Measurements from ENCODE around the gene GATA2.

Gene GATA2

GRCh38 chr3:128435561-128435960, 57.4 kb downstream of the GATA2 start:
- Histone ChIP-seq H3K4me1 (ENCODE audit: control insufficient read depth, insufficient read depth, low read length, poor library complexity, severe bottlenecking) (no peaks in the 10 kb centered on the region), H3K4me3 (ENCODE audit: insufficient read depth, low read depth, low read length, poor library complexity, severe bottlenecking) (no peak overlapping the region), H3K9me3 (ENCODE audit: control insufficient read depth, low read length) (no peaks in the 10 kb centered on the region), H3K27me3 (replicated peaks; ENCODE audit: control insufficient read depth, insufficient read depth, low read length, poor library complexity, severe bottlenecking) (peaks cover 27% of the 10 kb centered on the region), H3K36me3 (ENCODE audit: control insufficient read depth, insufficient read depth, low read length) (no peaks in the 10 kb centered on the region), H3K27ac (ENCODE audit: insufficient read depth, low read length, poor library complexity, severe bottlenecking) (no peak overlapping the region)
- no peak for DNase-seq

- no peak for DNase-seq
- Histone ChIP-seq H3K4me3 (ENCODE audit: insufficient read depth, low read depth, low read length, poor library complexity, severe bottlenecking) (no peak overlapping the region), H3K27me3 (replicated peaks; ENCODE audit: control insufficient read depth, insufficient read depth, low read length, poor library complexity, severe bottlenecking) (peaks cover 27% of the 10 kb centered on the region), H3K4me1 (ENCODE audit: control insufficient read depth, insufficient read depth, low read length, poor library complexity, severe bottlenecking) (no peaks in the 10 kb centered on the region), H3K27ac (ENCODE audit: insufficient read depth, low read length, poor library complexity, severe bottlenecking) (no peak overlapping the region), H3K9me3 (ENCODE audit: control insufficient read depth, low read length) (no peaks in the 10 kb centered on the region), H3K36me3 (ENCODE audit: control insufficient read depth, insufficient read depth, low read length) (no peaks in the 10 kb centered on the region)
These were observed 57.9 kb downstream of the GATA2 start for GRCh38 chr3:128435058-128435457.

- no peak overlapping the region for H3K27ac ChIP-seq (ENCODE audit: insufficient read depth, low read length, poor library complexity, severe bottlenecking)
- H3K36me3 ChIP-seq (ENCODE audit: control insufficient read depth, insufficient read depth, low read length): no peaks in the 10 kb centered on the region
- peaks cover 27% of the 10 kb centered on the region for H3K27me3 ChIP-seq (replicated peaks; ENCODE audit: control insufficient read depth, insufficient read depth, low read length, poor library complexity, severe bottlenecking)
- H3K4me1 ChIP-seq (ENCODE audit: control insufficient read depth, insufficient read depth, low read length, poor library complexity, severe bottlenecking): no peaks in the 10 kb centered on the region
- no peaks in the 10 kb centered on the region for H3K9me3 ChIP-seq (ENCODE audit: control insufficient read depth, low read length)
- no peak for DNase-seq
- H3K4me3 ChIP-seq (ENCODE audit: insufficient read depth, low read depth, low read length, poor library complexity, severe bottlenecking): no peak overlapping the region
These were observed 58.5 kb downstream of the GATA2 start for GRCh38 chr3:128434524-128434923.

GRCh38 chr3:128433837-128434165, 59.2 kb downstream of the GATA2 start:
- Histone ChIP-seq H3K4me3 (ENCODE audit: insufficient read depth, low read depth, low read length, poor library complexity, severe bottlenecking) (no peak overlapping the region), H3K36me3 (ENCODE audit: control insufficient read depth, insufficient read depth, low read length) (no peaks in the 10 kb centered on the region), H3K27ac (ENCODE audit: insufficient read depth, low read length, poor library complexity, severe bottlenecking) (no peak overlapping the region), H3K27me3 (replicated peaks; ENCODE audit: control insufficient read depth, insufficient read depth, low read length, poor library complexity, severe bottlenecking) (peaks cover 27% of the 10 kb centered on the region), H3K4me1 (ENCODE audit: control insufficient read depth, insufficient read depth, low read length, poor library complexity, severe bottlenecking) (no peaks in the 10 kb centered on the region), H3K9me3 (ENCODE audit: control insufficient read depth, low read length) (no peaks in the 10 kb centered on the region)
- no peak for DNase-seq

- H3K4me1 ChIP-seq (ENCODE audit: control insufficient read depth, insufficient read depth, low read length, poor library complexity, severe bottlenecking): no peaks in the 10 kb centered on the region
- peaks cover 27% of the 10 kb centered on the region for H3K27me3 ChIP-seq (replicated peaks; ENCODE audit: control insufficient read depth, insufficient read depth, low read length, poor library complexity, severe bottlenecking)
- no peak overlapping the region for H3K27ac ChIP-seq (ENCODE audit: insufficient read depth, low read length, poor library complexity, severe bottlenecking)
- no peak overlapping the region for H3K4me3 ChIP-seq (ENCODE audit: insufficient read depth, low read depth, low read length, poor library complexity, severe bottlenecking)
- no peak for DNase-seq
- no peaks in the 10 kb centered on the region for H3K9me3 ChIP-seq (ENCODE audit: control insufficient read depth, low read length)
- no peaks in the 10 kb centered on the region for H3K36me3 ChIP-seq (ENCODE audit: control insufficient read depth, insufficient read depth, low read length)
These were observed 59.8 kb downstream of the GATA2 start for GRCh38 chr3:128432971-128433836.

GRCh38 chr3:128432301-128432970, 60.6 kb downstream of the GATA2 start:
- H3K9me3 ChIP-seq (ENCODE audit: control insufficient read depth, low read length): no peaks in the 10 kb centered on the region
- H3K27me3 ChIP-seq (replicated peaks; ENCODE audit: control insufficient read depth, insufficient read depth, low read length, poor library complexity, severe bottlenecking): peaks cover 27% of the 10 kb centered on the region
- no peak overlapping the region for H3K4me3 ChIP-seq (ENCODE audit: insufficient read depth, low read depth, low read length, poor library complexity, severe bottlenecking)
- no peaks in the 10 kb centered on the region for H3K4me1 ChIP-seq (ENCODE audit: control insufficient read depth, insufficient read depth, low read length, poor library complexity, severe bottlenecking)
- H3K36me3 ChIP-seq (ENCODE audit: control insufficient read depth, insufficient read depth, low read length): no peaks in the 10 kb centered on the region
- no peak overlapping the region for H3K27ac ChIP-seq (ENCODE audit: insufficient read depth, low read length, poor library complexity, severe bottlenecking)
- no peak for DNase-seq

GRCh38 chr3:128431803-128432300, 61.1 kb downstream of the GATA2 start:
- Histone ChIP-seq H3K27me3 (replicated peaks; ENCODE audit: control insufficient read depth, insufficient read depth, low read length, poor library complexity, severe bottlenecking) (peaks cover 27% of the 10 kb centered on the region), H3K36me3 (ENCODE audit: control insufficient read depth, insufficient read depth, low read length) (no peaks in the 10 kb centered on the region), H3K27ac (ENCODE audit: insufficient read depth, low read length, poor library complexity, severe bottlenecking) (no peak overlapping the region), H3K9me3 (ENCODE audit: control insufficient read depth, low read length) (no peaks in the 10 kb centered on the region), H3K4me3 (ENCODE audit: insufficient read depth, low read depth, low read length, poor library complexity, severe bottlenecking) (no peak overlapping the region), H3K4me1 (ENCODE audit: control insufficient read depth, insufficient read depth, low read length, poor library complexity, severe bottlenecking) (no peaks in the 10 kb centered on the region)
- no peak for DNase-seq

GRCh38 chr3:128430731-128431130, 62.3 kb downstream of the GATA2 start:
- Histone ChIP-seq H3K4me1 (ENCODE audit: control insufficient read depth, insufficient read depth, low read length, poor library complexity, severe bottlenecking) (peaks cover 3% of the 10 kb centered on the region), H3K27me3 (replicated peaks; ENCODE audit: control insufficient read depth, insufficient read depth, low read length, poor library complexity, severe bottlenecking) (peaks cover 27% of the 10 kb centered on the region), H3K27ac (ENCODE audit: insufficient read depth, low read length, poor library complexity, severe bottlenecking) (no peak overlapping the region), H3K9me3 (ENCODE audit: control insufficient read depth, low read length) (no peaks in the 10 kb centered on the region), H3K4me3 (ENCODE audit: insufficient read depth, low read depth, low read length, poor library complexity, severe bottlenecking) (no peak overlapping the region), H3K36me3 (ENCODE audit: control insufficient read depth, insufficient read depth, low read length) (no peaks in the 10 kb centered on the region)
- DNase-seq: no peak

GRCh38 chr3:128430301-128430700, 62.7 kb downstream of the GATA2 start:
- peaks cover 3% of the 10 kb centered on the region for H3K4me1 ChIP-seq (ENCODE audit: control insufficient read depth, insufficient read depth, low read length, poor library complexity, severe bottlenecking)
- H3K4me3 ChIP-seq (ENCODE audit: insufficient read depth, low read depth, low read length, poor library complexity, severe bottlenecking): no peak overlapping the region
- DNase-seq: no peak
- no peaks in the 10 kb centered on the region for H3K36me3 ChIP-seq (ENCODE audit: control insufficient read depth, insufficient read depth, low read length)
- peaks cover 27% of the 10 kb centered on the region for H3K27me3 ChIP-seq (replicated peaks; ENCODE audit: control insufficient read depth, insufficient read depth, low read length, poor library complexity, severe bottlenecking)
- H3K27ac ChIP-seq (ENCODE audit: insufficient read depth, low read length, poor library complexity, severe bottlenecking): no peak overlapping the region
- H3K9me3 ChIP-seq (ENCODE audit: control insufficient read depth, low read length): no peaks in the 10 kb centered on the region

- Histone ChIP-seq H3K27ac (ENCODE audit: insufficient read depth, low read length, poor library complexity, severe bottlenecking) (no peak overlapping the region), H3K9me3 (ENCODE audit: control insufficient read depth, low read length) (no peaks in the 10 kb centered on the region), H3K4me3 (ENCODE audit: insufficient read depth, low read depth, low read length, poor library complexity, severe bottlenecking) (no peak overlapping the region), H3K4me1 (ENCODE audit: control insufficient read depth, insufficient read depth, low read length, poor library complexity, severe bottlenecking) (peaks cover 3% of the 10 kb centered on the region), H3K27me3 (replicated peaks; ENCODE audit: control insufficient read depth, insufficient read depth, low read length, poor library complexity, severe bottlenecking) (peaks cover 23% of the 10 kb centered on the region), H3K36me3 (ENCODE audit: control insufficient read depth, insufficient read depth, low read length) (no peaks in the 10 kb centered on the region)
- no peak for DNase-seq
These were observed 63.2 kb downstream of the GATA2 start for GRCh38 chr3:128429751-128430150.

All from effector memory CD4-positive, alpha-beta T cell (primary cell).